ENCODE results near the gene MACROD2.

Gene MACROD2

GRCh38 chr20:15900443-15900842, 1905.1 kb downstream of the MACROD2 start:
- DNase-seq (ENCODE audit: low read depth in 2 of 2) = no peak

GRCh38 chr20:15902493-15902892, 1907.2 kb downstream of the MACROD2 start:
- DNase-seq (ENCODE audit: low read depth in 2 of 2) = no peak

- DNase-seq (ENCODE audit: low read depth in 2 of 2) = no peak
Observed at GRCh38 chr20:15905661-15906060, 1910.3 kb downstream of the MACROD2 start.

GRCh38 chr20:15909995-15910394, 1914.7 kb downstream of the MACROD2 start:
- no peak for DNase-seq (ENCODE audit: low read depth in 2 of 2)

- DNase-seq (ENCODE audit: low read depth in 2 of 2) = no peak
Observed at GRCh38 chr20:15911581-15911980, 1916.3 kb downstream of the MACROD2 start.

GRCh38 chr20:15913391-15914025, 1918.2 kb downstream of the MACROD2 start:
- no peak for DNase-seq (ENCODE audit: low read depth in 2 of 2)

GRCh38 chr20:15916623-15917022, 1921.3 kb downstream of the MACROD2 start:
- DNase-seq (ENCODE audit: low read depth in 2 of 2) = no peak

GRCh38 chr20:15917283-15917682, 1922.0 kb downstream of the MACROD2 start:
- no peak for DNase-seq (ENCODE audit: low read depth in 2 of 2)

GRCh38 chr20:15918631-15919030, 1923.3 kb downstream of the MACROD2 start:
- no peak for DNase-seq (ENCODE audit: low read depth in 2 of 2)

GRCh38 chr20:15919118-15919517, 1923.8 kb downstream of the MACROD2 start:
- no peak for DNase-seq (ENCODE audit: low read depth in 2 of 2)

- no peak for DNase-seq (ENCODE audit: low read depth in 2 of 2)
Observed at GRCh38 chr20:15921930-15922329, 1926.6 kb downstream of the MACROD2 start.

GRCh38 chr20:15922556-15922955, 1927.2 kb downstream of the MACROD2 start:
- no peak for DNase-seq (ENCODE audit: low read depth in 2 of 2)

GRCh38 chr20:15923030-15923776, 1927.9 kb downstream of the MACROD2 start:
- no peak for DNase-seq (ENCODE audit: low read depth in 2 of 2)

- no peak for DNase-seq (ENCODE audit: low read depth in 2 of 2)
Observed at GRCh38 chr20:15924556-15924955, 1929.2 kb downstream of the MACROD2 start.

GRCh38 chr20:15925376-15925775, 1930.1 kb downstream of the MACROD2 start:
- DNase-seq (ENCODE audit: low read depth in 2 of 2) = no peak

GRCh38 chr20:15927893-15928650, 1932.8 kb downstream of the MACROD2 start:
- DNase-seq (ENCODE audit: low read depth in 2 of 2) = no peak

GRCh38 chr20:15928946-15929345, 1933.6 kb downstream of the MACROD2 start:
- no peak for DNase-seq (ENCODE audit: low read depth in 2 of 2)

- no peak for DNase-seq (ENCODE audit: low read depth in 2 of 2)
Observed at GRCh38 chr20:15930311-15931305, 1935.3 kb downstream of the MACROD2 start.

- no peak for DNase-seq (ENCODE audit: low read depth in 2 of 2)
Observed at GRCh38 chr20:15931897-15932296, 1936.6 kb downstream of the MACROD2 start.

- DNase-seq (ENCODE audit: low read depth in 2 of 2) = no peak
Observed at GRCh38 chr20:15937179-15937578, 1941.9 kb downstream of the MACROD2 start.

GRCh38 chr20:15938847-15939246, 1943.5 kb downstream of the MACROD2 start:
- no peak for DNase-seq (ENCODE audit: low read depth in 2 of 2)

Data from stimulated activated CD8-positive, alpha-beta memory T cell treated with anti-CD3 and anti-CD28 coated beads, Interleukin-2, amount 100 ng/mL, for 1 hour (primary cell).